ENCODE data around the gene MDM2. TPM values are rescaled to one million over a fixed set of nuclear protein-coding genes. Genes with fewer than 3 reads are reported as not detected.

MDM2 gene
- total and polyA plus RNA-seq, 2 of the 13 experiments (the other 11 are each of a cell fraction or from before 2014, with no cell fraction given): 29.3 to 314 TPM

GRCh38 chr12:68856510-68856909 is 48.5 kb downstream of the MDM2 start:
- ATAC-seq (no peak), FAIRE-seq (no peak), DNase-seq (ENCODE audit: low spot score) (no peak)
- no peaks in the 10 kb centered on the region for H3K9me3 ChIP-seq (ENCODE audit: low read length)
- 46% methylated on average over 3 of the region's 3 CpGs for WGBS (ENCODE audit: low lambda C conversion rate)
- H3K4me3 ChIP-seq (replicated peaks in 1 of 3; ENCODE audit: insufficient read depth in 1 of 3, low read depth in 2 of 3, low read length in 3 of 3): no peak overlapping the region
- no peaks in the 10 kb centered on the region for H3K36me3 ChIP-seq (replicated peaks in 1 of 2; ENCODE audit: control insufficient read depth in 1 of 2, insufficient read depth in 2 of 2, low read length in 2 of 2)
- ChIA-PET CTCF (ENCODE audit: low intra/inter-chr PET ratio, low total read pairs) (no interaction called here), POLR2A (no interaction called here)
- H3K79me2 ChIP-seq (ENCODE audit: insufficient read depth, low read length): no peaks in the 10 kb centered on the region
- no TSS peak for BruUV-seq (replicated peaks)
- intact Hi-C loops (cut with micrococcal nuclease; ENCODE audit: unreplicated experiment) (no loop called here), in situ Hi-C loops (cut with HindIII; ENCODE audit: extremely low pct_ligation_motif_present, low pct_unique_long_range_greater_than_20kb) (no loop called here)
- no peak overlapping the region for H3K9ac ChIP-seq (ENCODE audit: insufficient read depth, low read depth, low read length)
- peaks cover 10% of the 10 kb centered on the region for H3K4me1 ChIP-seq (ENCODE audit: insufficient read depth, low read length)
- H4K20me1 ChIP-seq (ENCODE audit: insufficient read depth, low read length): no peaks in the 10 kb centered on the region
- TF ChIP-seq ZSCAN21 (CRISPR knock-in tag; IDR thresholded peaks at IDR 0.05; ENCODE audit: borderline replicate concordance): no peak
- TF ChIP-seq TERF1 (CRISPR knock-in tag; IDR thresholded peaks at IDR 0.05): no peak
- TF ChIP-seq TRIM24 (CRISPR knock-in tag; IDR thresholded peaks at IDR 0.05): no peak
- TF ChIP-seq ZNF460 (CRISPR knock-in tag; IDR thresholded peaks at IDR 0.05; ENCODE audit: borderline replicate concordance): no peak
- TF ChIP-seq CHD2 (IDR thresholded peaks at IDR 0.05; ENCODE audit: low read depth, low read length): no peak
- TF ChIP-seq SNRNP70 (IDR thresholded peaks at IDR 0.05; ENCODE audit: low read depth, low read length): no peak
- no peak for TF ChIP-seq ZNF292 (CRISPR knock-in tag; IDR thresholded peaks at IDR 0.05; ENCODE audit: borderline replicate concordance, low read depth)
- TF ChIP-seq KLF13 (CRISPR knock-in tag; IDR thresholded peaks at IDR 0.05): no peak
- TF ChIP-seq ZNF335 (CRISPR knock-in tag; IDR thresholded peaks at IDR 0.05): no peak
- no peak for TF ChIP-seq ZNF687 (CRISPR knock-in tag; IDR thresholded peaks at IDR 0.05)
- TF ChIP-seq YEATS4 (CRISPR knock-in tag; IDR thresholded peaks at IDR 0.05; ENCODE audit: borderline replicate concordance): no peak
- no peak for TF ChIP-seq HDAC2 (CRISPR knock-in tag; IDR thresholded peaks at IDR 0.05)
- no peak for TF ChIP-seq HOMEZ (CRISPR knock-in tag; IDR thresholded peaks at IDR 0.05; ENCODE audit: low read depth)
- TF ChIP-seq CSRNP1 (CRISPR knock-in tag; IDR thresholded peaks at IDR 0.05): no peak
- no peak for TF ChIP-seq U2AF2 (IDR thresholded peaks at IDR 0.05; ENCODE audit: low read depth, low read length)
- H3K27ac ChIP-seq (ENCODE audit: extremely low read length, insufficient read depth, low read length): no peak overlapping the region
- H3K27me3 ChIP-seq (ENCODE audit: control insufficient read depth in 1 of 2, insufficient read depth in 2 of 2, low read length in 2 of 2): no peaks in the 10 kb centered on the region
- no peak overlapping the region for H2AFZ ChIP-seq (ENCODE audit: low read length)
- no peak overlapping the region for H3K4me2 ChIP-seq (ENCODE audit: low read depth, low read length)

All from HepG2 (cell line).